CD1c-positive myeloid dendritic cell (primary cell): ENCODE results near the gene CNTLN.
A peak's percentile ranks its signal among the peaks of the same experiment; 100 is the strongest.

ENCODE experiments used
- DNase-seq: peaks from one replicate; pipeline ENCODE4 v3.0.0-alpha.2; 2016; ENCODE audit errors: extremely low spot score

Gene CNTLN, protein sequence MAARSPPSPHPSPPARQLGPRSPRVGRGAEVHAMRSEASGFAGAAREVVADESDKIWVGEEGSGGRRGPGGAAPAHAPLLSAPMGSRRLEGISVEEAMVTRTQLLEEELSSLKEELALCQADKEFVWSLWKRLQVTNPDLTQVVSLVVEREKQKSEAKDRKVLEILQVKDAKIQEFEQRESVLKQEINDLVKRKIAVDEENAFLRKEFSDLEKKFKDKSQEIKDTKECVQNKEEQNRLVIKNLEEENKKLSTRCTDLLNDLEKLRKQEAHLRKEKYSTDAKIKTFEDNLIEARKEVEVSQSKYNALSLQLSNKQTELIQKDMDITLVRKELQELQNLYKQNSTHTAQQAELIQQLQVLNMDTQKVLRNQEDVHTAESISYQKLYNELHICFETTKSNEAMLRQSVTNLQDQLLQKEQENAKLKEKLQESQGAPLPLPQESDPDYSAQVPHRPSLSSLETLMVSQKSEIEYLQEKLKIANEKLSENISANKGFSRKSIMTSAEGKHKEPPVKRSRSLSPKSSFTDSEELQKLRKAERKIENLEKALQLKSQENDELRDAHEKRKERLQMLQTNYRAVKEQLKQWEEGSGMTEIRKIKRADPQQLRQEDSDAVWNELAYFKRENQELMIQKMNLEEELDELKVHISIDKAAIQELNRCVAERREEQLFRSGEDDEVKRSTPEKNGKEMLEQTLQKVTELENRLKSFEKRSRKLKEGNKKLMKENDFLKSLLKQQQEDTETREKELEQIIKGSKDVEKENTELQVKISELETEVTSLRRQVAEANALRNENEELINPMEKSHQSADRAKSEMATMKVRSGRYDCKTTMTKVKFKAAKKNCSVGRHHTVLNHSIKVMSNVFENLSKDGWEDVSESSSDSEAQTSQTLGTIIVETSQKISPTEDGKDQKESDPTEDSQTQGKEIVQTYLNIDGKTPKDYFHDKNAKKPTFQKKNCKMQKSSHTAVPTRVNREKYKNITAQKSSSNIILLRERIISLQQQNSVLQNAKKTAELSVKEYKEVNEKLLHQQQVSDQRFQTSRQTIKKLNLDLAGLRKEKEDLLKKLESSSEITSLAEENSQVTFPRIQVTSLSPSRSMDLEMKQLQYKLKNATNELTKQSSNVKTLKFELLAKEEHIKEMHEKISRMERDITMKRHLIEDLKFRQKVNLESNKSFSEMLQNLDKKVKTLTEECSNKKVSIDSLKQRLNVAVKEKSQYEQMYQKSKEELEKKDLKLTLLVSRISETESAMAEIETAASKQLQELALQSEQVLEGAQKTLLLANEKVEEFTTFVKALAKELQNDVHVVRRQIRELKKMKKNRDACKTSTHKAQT (N-terminal part only)

GRCh38 chr9:17134396-17135294, at the start of gene CNTLN:
Gene CNTLN (plus strand): TSS chr9:17135040. CDS start chr9:17135066, 26 bp downstream.
- DNase-seq = peak; percentile 95

DNA sequence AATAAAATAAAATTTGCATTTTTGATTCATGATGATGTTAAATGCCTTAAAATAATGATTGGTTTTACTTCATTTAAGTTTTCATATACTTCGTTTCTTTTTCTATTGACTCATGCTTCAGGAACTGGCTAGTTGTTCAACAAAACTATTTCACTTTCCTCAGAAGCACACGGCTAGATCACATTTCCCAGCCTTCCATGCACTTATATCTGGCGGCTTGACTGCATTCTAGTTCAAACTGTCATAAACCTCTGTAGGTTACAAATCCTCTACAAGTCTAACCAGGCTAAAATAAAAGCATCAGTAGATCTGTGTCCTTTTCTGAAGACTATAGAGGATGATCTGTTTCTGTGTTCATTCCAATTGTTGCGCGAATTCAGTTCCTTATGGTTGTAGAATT, 46.3 kb upstream of the CNTLN start:
- no peak for DNase-seq

DNA sequence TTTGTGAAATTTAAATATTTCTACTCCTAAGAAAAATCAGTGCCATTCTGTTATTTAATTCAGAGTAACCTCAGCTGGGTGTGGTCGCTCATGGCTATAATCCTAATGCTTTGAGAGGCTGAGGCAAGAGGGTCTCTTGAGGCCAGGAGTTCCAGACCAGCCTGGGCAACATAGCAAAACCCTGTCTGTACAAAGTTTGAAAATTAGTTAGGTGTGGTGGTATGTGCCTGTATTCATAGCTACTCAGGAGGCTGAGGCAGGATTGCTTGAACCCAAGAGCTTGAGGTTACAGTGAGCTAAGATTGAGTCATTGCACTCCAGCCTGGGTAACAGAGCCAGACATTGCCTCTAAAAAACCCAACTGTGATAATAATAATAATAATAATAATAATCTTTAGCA, 44.8 kb upstream of the CNTLN start:
- no peak for DNase-seq

DNA sequence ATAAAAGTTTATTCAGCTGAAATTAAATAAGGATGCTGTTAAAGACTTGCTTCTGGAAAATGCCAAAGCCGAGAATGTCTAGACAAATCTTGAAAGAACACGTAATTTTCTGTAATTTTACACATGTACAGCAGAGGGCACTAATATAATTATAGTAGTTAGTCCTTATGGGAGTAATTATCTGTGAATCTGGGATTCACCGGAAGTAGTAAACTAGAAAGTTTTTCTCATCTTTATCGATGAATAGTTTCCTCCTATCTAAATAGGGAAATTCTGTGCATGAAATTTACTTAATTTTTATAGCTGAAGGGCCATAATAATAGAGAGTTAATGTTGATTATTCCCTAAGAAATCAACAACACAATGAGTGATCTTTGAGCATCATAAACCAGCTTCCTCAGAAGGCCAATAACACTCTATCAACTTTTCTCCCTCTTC, 18.4 kb upstream of the CNTLN start:
- DNase-seq = peak; percentile 56

- DNase-seq = no peak
Measured at GRCh38 chr9:17117372-17117771, 17.5 kb upstream of the CNTLN start.

DNA sequence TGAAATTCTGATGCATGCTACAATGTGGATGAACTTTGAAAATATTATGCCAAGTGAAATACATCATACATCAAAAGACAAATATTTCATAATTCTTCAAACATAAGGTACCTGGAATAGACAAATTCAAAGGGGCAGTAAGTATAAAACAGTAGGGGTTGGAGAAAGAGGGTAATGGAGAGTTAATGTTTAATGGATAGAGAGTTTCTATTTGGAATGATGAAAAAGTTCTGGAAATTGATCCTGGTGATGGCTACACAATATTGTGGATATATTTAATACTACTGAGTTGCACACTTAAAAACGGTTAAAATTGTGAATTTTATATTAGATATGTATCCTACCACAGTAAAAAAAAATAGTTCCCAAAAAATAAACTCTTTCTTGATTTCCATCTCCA, 14.6 kb upstream of the CNTLN start:
- DNase-seq = no peak

GRCh38 chr9:17121264-17121663, 13.6 kb upstream of the CNTLN start:
- no peak for DNase-seq

DNA sequence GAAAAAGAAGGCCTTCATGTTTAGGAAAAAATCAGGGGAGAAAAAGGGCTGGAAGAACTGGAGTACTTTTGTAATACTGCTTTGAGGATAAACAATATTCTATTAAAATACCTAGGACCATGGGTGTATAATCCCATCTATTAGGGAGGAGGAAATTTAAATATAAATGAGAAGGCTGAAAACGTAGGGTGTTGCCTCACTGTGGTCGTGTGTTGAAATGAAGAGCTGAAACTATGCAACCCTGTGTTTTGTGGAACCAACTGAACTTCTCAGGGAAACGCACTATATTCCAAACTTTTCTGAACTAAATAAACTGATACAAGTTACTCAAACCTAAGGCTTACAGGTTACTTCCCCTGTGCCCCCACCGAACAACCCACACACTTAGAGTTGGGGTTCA, 4.5 kb upstream of the CNTLN start:
- DNase-seq = peak; percentile 35

- DNase-seq = no peak
Measured at GRCh38 chr9:17130725-17131124, 4.1 kb upstream of the CNTLN start.

GRCh38 chr9:17131494-17131893, 3.3 kb upstream of the CNTLN start:
- DNase-seq = no peak

DNA sequence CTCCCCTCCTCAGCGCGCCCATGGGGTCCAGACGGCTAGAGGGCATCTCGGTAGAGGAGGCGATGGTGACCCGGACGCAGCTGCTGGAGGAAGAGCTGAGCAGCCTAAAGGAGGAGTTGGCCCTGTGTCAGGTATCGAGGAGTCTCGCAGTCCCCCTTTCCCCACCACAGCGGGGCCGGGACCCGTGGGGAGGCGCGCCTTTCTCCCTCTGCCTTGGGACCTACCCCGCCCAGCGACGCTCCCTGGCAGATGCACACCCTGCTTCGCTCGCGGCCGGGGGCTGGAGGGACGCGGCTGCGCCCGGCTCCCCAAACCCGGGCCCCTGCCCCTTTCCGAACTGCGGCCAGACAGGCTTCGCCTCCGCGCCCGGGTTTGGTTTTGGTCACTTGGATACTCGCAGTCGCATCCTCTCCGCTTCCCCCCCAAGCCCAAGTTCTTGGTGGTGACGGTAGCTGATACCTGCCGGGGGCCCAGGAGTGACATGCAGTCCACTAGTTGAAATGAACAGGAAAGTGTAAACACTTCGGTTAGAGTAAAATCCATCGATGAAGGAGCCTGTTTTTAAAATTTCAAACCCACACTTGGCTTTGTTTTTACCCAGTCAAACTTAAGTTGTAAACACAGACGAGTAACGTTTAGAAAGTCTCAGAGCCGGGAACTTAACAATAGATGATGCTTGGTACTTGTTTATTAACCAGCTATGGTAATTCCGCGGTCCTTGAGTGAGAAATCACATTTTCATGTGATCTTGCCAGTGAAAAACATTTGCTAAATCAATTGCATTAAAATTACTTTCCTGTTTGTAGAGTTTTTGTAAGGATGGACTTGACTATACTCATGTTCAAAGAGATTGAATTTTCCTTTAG, 688 bp downstream of the CNTLN start:
- DNase-seq = peak; percentile 9

- DNase-seq = no peak
Measured at GRCh38 chr9:17137566-17137965, 2.7 kb downstream of the CNTLN start.

DNA sequence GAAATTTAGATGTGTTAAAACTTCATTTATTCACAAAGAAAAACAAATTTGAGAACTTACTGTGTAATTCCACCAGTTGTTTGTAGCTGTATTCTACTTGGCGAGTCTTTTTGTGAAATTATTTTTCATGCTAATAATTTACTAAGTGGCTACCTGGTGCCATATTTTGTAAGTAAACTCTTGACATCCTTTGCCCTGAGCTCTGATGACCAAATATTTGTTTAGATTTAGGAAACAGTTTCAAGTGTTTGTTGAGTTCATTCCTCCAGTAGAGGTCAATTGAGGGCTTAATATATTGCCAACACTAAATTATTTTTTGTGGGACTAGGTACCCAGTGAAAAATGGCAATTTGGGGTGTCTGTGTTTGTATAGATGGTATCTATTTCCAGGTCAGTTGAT, 3.7 kb downstream of the CNTLN start:
- no peak for DNase-seq

- DNase-seq = no peak
Measured at GRCh38 chr9:17140418-17140817, 5.6 kb downstream of the CNTLN start.

DNA sequence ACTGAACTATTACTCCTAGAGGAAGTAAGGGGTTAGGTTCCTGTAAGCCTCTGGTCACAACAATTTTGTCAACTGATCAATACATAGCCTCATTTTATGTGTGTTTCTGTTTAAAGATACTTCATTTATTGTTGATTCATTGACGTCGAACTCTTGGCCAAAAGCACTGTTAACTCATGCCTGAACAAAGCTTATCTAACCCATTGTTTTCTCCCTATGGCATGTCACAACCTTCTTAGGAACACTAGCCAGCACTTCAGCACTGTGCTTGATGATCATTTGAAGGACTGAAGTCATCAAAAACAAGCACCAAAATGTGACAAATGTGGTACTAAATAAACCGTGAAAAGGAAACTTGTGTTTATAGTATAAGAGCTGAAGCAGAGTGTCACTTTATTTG, 13.5 kb downstream of the CNTLN start:
- no peak for DNase-seq

DNA sequence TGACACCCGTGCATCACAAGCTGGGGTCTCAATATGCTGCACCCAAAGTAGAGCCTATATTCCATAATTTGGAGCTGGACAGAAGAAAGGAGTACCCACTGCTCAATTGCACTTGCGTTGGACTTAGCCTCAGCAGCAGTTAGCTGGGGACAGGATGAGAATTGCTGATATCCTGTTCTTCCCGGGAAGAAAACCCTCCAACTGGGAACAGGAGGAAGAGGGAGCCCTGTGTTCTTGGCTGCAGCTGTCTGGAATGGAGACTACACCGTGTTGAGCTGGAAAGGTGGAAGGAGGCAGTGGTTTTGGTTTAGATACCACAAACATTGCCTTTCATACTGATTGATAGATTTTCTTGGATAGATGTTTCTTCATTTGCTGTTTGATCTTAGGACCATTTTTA, 24.6 kb downstream of the CNTLN start:
- no peak for DNase-seq

DNA sequence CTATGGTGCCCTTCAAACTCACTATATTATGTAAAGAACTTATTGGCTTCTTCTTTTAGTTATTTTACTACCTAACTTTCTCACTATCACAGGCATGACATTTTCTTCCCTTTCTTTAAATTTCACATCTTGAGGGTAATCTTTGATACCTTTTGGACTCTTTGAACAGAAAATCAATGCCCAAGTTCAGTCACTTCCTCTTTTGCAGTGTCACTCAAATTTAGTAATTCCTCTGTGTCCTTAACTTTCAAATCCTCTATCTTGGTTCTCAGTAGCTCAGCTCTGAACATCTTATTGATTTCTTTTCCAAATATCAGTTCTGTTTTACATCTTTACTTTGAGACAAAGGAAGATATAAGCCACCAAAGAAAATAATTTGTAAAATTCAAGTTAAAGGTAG, 25.5 kb downstream of the CNTLN start:
- peak; percentile 11 for DNase-seq

DNA sequence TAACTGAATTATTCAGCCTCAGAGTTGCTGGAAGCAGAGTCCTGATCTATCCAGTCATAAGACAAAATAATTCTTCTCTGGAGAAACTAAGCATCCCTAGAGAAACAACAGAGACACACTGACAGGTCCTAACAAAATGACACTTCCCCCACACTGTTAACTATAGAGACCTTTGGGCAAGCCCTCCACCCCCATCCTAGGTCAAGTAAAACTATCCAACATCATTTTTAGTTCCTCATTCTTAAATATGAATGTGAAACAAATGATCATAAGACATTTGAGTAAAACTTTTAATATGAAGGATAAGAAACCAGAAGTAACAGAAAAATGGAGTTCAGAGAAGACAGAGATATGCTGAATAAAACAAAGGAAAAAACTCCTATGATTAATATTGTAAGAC, 30.9 kb downstream of the CNTLN start:
- DNase-seq = peak; percentile 16

GRCh38 chr9:17166346-17166745, 31.5 kb downstream of the CNTLN start:
- no peak for DNase-seq
